ENCODE measurements around the gene C2orf49.

C2orf49 gene

DNA sequence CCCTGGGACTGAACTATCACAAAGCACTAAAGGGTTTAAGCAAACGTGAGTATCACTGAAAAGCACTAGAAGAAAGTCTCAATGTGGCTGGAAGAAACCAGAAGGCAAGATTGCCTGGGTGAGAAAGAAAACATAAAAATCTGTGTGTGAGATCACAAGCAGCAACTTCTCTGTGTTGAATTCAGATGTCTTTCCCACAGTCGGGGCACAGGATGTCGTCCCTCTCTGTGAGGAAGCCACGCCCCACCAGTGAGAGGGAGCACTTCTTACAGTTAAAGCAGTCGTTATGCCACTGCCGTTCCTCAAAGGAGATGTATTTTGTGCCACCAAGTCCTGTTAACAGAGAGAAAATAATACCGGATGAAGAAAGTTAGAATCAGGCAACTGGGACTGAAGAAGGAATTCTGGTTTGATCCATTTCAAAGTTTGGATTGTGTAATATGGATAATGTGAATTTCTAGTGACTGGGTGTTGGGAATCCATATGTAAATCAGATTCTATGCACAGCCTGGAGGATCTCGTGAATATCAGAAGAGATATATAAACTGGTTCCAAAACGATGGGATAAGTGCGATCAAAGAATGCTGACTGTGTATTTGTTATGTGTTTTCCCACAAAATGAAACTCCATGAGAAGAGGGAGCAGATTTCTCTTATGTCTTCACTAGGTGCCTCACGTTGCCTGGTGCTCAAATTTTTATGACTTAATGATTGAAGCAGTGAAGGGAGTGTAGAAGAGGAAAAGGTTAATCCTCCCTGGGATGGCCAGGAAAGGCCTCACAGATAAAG is 24.0 kb downstream of the C2orf49 start:
- DNase-seq: no peak

DNA sequence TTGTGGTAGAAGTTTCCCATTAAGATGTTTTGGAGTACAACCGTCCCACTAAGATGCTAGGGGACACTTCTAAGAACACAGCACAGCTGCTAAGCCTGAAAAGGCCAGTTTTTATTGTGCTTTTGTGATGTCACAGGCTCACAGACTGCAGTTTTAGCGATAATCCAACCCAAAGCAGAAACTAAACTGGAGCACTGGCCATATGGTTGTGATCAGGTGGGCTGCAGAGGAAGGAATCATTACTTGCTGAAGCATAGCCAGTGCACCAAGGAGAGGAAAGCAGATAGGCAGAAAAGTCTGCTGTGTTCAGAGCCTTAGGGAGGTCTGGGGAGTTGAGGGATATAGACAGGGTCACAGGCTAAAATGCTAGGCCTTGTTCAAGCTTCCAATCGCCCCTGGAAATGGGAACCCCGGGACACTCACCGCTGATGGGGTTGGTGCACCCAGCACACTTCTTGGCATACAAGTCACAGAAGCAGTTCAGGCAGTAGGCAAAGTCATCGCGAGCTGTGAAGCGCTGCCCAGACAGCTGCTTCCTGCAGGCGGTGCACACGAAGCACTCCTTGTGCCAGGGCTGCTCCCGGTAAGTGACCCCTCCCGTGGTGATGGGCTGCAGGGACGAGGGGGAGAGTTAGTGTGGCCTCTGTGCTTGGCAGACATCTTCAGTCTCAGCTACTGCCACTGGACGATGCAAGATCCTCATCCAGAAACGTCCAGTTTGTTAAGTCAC is 25.7 kb downstream of the C2orf49 start:
- DNase-seq: peak in 2 of 56 donors; percentile 34 to 45

DNA sequence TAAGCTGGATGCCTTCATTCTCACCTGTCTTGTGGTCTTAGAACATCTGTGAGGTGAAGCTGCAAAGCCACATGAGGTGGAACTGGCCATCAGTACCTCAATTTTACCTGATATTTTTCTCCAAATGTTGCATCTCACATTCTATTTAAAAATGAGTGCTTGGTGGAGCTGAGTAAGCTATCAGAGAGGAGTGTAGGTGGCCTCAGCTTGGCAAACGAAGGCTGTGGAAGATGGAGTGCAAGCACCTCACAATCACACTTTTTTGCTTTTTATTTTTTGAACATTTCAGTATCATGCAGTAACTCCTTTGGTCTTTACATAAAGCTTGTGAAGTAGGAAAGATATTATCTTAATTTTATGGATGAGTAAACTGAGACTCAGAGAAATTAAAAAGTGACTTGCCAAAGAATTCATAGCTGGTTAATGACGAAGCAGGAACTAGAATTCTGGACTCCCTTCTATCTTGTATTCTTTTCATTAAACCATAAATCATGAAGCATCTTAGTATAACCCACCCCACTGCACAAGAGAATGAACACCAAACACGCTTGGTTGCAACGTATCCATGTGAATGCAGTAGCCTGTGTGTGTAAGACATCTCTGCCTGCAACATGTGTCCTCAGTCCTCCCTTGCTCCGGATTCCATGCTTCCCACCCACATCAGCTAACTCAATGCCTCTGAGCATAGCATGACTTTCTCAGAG is 27.2 kb downstream of the C2orf49 start:
- no peak for DNase-seq

DNA sequence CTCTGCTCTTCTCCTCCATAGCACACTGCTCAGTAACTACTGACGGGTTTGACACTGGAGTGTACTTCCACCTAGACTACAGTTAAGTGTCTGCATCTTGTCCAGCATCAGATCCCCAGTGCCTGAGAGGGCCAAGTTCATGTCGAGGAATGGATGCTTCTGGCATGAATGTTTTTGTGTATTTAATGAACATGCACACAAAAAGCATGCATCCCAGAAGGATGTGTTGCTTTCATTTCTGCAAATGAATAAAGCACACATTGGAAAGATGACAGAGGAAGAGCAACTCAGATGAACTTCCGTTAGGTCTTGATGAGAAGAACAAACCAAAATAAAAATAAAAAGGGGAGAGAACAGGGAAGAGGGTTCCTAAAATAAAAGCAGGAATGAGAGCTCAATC is 27.9 kb downstream of the C2orf49 start:
- DNase-seq: no peak

DNA sequence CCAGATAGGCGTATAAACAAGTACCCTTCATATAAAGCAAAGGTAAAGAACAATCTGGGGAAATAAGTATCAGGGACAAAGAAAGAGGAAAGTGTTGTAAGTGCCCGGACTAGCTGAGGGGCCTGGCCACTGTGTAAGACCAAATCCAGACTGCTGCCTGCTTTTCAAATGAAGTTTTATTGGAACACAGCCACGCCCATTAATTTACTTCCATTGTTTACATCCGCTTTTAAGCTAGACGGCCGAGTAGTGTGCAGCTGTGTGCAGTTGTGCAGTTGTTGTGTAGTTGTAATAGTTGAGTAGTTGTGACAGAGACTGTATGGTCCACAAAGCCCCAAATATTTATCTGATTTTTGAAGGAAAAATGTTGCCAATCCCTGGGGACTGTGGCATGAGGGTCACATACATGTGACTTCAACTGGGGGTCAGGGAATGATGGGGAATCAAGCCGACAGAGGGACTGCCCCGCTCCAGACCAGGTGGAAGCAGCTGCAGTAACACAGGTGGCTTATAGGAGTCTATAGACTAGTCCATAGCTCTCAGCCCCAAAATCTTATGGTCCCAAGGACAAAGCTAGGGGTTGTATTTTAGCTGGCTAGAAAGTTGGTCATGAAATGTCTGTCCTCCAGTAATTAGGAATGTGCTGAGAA is 31.5 kb downstream of the C2orf49 start:
- DNase-seq: no peak

DNA sequence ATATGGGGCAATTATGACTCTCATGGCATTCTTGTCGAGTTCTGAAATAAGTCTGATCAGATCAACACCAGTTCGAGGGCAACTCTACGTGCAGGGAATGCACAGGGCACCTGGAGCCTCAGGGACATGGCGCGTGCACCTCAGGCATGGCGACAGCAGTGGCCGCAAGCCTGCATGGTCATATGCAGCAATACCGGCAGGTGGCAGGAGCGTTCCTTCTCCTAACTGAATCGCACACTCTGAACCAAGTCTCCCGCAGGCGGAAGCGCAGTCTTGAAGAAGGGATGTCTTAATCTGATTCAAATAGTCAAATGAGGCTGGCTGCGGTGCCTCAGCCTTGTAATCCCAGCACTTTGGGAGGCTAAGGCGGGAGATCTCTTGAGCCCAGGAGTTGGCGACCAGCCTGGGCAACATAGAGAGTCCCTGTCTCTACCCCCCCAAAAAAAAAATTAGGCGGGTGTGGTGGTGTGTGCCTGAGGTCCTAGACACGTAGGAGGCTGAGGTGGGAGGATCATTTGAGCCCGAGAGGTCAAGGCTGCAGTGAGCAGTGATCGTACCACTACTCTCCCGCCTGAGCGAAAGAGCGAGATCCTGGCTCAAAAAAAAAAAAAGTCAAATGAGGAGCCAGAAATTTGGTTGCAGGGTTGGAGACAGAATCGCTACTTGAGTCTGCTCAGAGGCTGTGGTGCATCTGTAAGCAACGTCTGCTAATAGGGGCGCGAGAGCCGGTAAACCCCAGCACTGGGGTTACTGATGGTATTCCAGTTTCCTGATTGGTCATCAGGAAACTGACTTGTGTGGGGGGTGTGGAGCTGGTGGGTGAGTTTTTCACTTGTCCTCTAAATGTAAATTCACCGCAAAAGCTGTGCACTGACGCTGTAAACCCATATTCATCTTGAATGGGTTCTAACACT is 32.7 kb downstream of the C2orf49 start:
- DNase-seq: peak; percentile 5 to 87 (median 63)

DNA sequence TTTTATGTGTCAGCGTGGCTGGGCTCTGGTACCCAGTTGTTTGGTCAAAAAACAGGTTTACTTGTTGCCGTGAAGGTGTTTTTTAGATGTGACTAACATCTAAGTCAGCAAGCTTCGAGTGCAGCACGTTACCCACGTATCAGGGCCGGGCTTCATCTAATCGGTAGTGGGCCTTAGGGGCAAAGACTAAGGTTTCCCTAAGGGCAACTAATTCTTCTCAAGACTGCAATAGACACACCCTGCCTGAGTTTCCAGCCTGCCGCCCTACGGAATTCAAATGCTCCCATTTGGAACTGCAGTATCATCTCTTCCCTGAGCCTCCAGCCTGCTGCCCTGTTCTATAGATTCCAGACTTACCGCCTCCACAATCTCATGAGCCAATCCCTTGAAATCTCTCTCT is 33.8 kb downstream of the C2orf49 start:
- no peak for DNase-seq

DNA sequence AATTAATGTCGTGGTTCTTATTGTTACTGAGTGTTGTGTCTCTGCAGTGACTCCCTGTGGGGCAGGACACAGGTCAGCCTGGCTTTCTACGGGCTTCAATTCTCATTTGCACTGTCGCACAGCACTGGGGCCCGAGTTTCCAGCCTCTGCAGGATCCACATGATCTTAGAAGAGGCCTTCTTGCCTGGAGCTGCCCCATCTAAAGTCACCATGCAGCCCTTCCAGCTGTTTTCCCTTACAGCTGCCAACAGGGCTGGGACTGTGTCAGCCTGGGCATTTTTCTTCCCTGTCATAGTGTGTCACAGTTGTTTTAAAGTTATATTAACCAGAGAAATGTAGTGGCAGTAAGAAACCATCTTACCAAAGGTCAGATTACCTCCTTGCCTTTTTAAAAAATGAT is 34.5 kb downstream of the C2orf49 start:
- no peak for DNase-seq

DNA sequence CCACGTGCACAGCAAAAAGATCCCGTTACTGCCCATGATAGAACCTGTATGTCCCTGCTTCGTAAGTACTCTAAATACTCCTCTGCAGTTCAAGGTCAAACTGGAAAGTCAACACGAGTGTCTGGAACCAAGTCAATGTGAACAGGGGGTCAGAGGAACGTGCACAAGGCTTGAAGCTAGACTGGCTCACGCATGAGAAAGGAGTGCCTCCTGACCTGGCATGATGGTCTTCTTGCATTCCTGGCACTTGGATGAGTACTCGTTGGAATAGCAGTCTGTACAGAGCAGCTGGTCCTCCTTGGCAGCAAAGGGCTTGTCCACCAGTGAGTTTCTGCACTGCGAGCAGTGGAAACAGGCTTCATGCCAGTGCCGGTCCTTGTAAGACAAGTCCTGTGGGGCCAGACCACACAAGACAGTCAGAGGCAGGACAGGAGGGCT is 36.0 kb downstream of the C2orf49 start:
- peak in 11 of 56 donors; percentile 9 to 38 (median 20) for DNase-seq

DNA sequence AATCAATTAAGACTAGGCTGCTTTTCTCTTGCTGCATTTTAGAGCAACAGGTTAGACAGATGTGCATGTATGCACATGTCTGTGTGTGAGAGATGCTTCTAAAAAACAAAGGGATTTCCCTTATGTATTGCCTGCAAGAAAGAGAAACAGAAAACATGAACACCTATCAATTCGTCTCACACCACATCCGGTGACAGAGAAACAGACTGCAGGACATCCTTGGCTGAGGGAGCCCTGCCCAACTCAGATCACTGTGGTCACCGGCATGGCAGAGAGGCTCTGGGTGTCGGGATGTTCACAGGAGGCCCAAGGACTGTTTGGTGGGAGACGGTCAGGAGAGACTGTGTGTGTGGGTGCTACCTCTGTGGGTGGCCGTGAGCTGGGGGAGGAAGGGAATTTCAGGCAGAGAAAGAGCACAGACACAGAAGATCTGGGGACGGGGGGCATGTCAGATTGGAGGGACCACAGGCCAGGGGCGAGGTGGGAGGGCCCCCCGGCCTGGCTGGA is 36.6 kb downstream of the C2orf49 start:
- no peak for DNase-seq

DNA sequence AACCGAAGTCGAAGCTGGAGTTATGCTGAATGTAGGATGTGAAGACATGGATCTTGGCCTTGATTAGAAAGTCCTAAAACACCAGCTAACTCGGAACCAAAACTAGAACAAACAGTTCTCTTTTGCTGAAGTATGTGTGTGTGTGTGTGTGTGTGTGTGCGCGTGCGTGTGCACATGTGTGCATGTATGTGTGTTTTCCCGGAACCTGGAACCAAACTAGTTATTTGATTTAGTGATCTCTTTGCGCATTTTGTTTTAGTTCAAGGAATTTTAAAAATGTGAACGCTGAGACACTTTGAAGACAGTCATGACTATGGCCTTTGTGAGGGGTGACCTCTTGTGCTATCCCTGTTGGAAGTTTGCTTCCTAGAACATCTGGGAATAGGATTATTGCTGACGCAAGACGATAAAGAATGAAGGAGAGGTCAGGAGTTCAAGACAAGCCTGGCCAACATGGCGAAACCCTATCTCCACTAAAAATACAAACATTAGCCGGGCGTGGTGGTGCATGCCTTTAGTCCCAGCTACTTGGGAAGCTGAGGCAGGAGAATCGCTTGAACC is 37.7 kb downstream of the C2orf49 start:
- no peak for DNase-seq

DNA sequence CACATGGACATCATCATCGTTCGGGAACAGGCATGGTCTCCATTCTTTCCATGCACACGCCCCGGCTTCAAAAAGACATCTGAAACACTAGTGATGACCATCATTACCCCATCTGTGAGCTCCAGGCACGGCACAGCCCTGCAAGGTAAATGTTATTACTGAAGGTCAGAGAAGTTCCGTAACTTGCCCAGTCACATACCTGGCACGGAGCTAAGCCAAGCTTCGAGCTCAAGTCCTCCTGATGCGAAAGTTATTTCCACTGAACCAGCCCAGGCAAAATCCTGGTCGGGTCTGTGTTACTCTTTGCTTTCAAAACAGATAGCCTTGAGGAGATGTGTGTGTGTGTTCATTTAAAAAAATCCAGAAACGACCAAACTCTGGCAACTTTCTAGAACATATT is 38.7 kb downstream of the C2orf49 start:
- no peak for DNase-seq

DNA sequence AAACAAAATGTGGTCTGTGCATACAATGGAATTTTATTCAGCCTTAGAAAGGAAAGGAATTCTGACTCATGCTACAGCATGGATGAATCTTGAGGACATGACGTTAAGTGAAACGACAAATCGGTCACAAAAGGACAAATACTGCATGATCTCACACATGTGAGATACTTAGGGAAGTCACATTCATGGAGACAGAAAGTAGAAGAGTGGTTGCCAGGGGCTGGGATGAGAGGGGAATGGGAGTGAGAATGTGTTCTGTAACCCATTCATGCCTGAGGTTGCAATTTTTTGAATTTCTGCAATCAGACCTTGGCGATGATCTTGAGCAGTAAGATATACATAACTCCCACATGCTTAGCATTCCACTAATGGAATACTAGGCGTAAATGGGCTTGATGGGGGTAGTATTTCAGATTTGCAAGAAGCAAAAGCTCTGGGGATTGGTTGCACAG is 39.5 kb downstream of the C2orf49 start:
- DNase-seq: no peak

DNA sequence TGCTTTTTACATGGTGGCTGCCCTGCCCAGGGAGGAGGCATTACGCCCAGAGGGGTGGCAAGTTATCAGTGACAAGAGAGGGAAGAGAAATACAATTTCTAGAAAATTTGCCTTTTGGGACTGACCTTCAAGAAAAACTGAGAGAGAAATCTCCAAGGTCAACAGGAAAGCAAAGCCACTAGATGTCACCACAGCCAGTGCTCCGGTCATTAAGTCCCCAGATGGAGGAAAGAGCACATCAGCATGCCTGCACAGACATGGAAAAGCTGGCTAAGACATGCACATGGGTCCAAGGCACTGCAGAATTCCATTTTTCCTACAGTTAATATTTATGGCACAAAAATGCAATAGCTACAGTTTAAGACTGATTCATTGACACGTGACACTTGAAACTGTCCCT is 40.5 kb downstream of the C2orf49 start:
- DNase-seq: no peak

DNA sequence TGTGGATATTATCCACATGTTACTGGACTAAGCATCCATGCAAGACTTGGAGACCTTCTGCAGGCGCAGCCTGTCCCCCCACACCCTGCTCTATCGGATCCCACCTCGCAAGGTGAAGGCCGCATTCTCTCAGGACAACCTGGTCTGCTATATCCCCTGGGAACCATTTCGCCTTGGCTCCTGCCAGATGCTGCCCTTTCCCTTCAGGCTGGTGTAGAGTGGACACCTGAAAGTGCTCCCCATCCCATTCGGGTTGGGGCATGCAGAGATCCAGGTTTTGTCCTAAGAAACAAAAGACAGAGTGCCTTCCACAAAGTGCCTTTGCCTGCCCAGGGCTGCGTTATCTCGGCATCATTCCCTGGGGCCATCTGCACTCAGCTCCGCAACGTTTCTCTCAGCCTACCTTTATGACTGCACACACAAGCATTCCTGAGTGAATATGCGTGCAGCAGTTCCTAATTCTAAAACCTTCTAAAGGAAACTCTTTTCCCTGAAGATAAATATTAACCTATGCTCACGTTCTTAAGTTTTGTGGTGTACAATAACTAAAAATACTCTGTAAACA is 41.0 kb downstream of the C2orf49 start:
- DNase-seq: no peak

DNA sequence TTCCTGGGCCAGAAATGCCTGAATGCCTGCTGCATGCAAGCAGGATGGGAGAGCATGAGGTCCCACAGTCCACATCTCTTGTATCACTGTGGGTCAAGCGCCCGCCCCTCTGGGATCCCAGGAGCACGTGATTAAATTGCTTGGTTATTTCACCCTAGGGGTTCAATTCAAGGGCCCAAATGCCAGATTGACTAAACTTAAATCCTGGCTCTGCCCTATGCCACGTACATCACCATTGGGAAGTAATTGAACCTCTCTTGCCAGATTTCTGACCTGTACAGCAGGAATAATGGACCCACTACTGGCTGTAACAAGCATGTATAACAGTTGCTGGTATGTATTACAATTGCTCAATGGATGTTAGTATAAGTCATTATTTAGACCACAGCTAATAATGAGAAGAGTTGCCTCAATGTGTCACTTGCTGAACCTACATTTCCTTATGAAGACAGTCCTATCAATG is 41.6 kb downstream of the C2orf49 start:
- DNase-seq: no peak

DNA sequence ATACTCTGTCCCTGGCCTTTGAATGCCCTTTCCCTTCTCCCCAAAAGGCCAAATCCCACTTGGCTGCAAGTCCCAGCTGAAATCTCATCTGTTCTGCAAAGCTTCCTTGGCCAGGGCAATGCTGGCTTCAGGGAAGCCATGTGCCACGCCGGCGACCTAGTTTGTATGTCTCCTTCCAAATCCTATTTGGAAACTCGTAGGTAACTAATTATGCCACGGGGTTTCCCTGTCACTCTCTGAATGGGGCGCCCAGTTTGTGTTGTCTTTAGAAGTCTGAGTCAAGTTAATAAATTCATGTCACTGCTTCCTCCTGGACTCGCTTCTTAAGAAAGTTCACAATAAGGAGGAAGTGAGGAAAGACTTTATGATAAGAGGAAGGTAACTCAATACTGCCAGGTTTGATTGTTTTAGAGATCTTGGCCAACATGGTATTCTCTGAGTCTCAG is 42.4 kb downstream of the C2orf49 start:
- DNase-seq: no peak

DNA sequence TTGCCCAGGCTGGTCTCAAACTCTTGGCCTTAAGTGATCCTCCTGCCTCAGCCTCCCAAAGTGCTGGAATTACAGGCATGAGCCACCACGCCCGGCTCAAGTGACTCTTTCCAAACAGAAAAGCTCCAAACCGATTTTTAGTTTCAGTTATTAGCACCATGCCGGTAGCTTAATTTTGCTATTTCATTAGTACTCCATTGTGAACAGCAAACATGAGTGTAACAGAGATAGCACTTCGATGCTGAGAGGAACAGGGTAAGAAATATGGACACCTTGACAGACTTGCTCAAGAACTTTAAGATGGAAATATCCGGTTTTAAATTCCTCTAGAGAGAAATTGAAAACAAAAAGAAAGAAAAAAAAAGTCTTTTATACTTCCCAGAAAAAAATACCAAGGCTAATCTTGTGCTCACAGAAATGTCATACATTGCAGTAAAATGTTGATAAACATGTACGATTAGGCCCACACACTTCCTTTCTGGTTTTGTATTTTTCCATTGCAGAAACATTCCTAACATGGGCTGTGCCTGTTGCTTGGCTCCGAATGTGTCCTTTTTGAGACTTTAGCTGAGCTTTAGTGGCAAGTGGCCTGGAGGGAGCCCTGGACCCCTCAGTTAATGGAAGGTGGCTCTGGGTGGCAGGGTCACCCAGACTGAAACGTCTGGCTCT is 43.2 kb downstream of the C2orf49 start:
- no peak for DNase-seq
